Body of pancreas (tissue), 4 donors: Measurements from ENCODE around the gene RFTN1.

ENCODE experiments used
- POLR2A ChIP-seq, 3 donors: fragments of 450-650 bp; IDR thresholded peaks; one replicate each; pipeline ENCODE4 v1.6.1; 2016; ENCODE audit warnings: antibody characterized with exemption in 3 of 3, mild to moderate bottlenecking in 2 of 3
- TF ChIP-seq, protein P1 (sequence below), 7 experiments: fragments of 450-650 bp in 4 of 7; fragments of 200-600 bp in 3 of 7; sonication (generic) in 3 of 7; IDR thresholded peaks; one replicate each; pipeline ENCODE4 v1.5.1; 2016 to 2019; ENCODE audit warnings: antibody characterized with exemption in 7 of 7

DNA sequence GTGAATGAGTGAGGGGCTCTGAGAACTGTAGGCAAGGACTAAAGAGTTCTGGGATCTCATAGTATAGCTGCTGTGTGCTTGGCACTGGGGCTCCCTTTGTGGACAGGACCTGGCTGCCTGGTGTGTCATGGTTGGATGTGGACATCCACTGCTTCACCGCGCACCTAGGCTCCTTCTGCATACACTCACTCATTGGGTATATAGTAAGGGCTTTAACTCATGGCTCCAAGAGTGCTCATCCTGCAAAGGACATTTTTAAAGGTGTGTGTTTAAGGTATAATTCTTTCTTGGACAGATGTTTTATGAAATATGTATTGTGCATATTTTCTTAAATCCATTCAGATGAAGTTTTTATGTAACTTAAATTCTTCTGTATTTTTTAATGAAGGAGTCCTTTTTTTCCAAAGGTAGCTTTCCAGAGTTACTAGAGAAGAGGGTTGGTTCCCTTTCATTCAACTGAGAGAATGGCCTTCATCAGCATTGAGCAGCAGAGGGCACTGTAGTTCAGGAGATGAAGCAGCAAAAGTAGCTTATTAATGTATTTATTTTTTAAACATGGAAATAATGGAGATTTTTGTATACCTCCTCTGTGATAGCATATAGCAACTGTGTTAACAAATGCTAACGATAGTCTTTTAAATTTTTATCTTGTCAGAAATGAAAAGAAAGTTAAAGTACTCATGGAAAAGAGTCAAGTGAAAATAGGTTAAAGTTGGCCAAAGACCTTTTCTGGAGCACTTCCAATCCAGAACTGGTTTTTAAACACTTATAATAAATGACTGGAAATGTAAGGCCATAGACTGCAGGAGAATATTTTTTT is 223.3 kb downstream of the RFTN1 start:
- TF ChIP-seq POLR2A (IDR thresholded peaks at IDR 0.05) = no peak
- TF ChIP-seq, protein P1, sequence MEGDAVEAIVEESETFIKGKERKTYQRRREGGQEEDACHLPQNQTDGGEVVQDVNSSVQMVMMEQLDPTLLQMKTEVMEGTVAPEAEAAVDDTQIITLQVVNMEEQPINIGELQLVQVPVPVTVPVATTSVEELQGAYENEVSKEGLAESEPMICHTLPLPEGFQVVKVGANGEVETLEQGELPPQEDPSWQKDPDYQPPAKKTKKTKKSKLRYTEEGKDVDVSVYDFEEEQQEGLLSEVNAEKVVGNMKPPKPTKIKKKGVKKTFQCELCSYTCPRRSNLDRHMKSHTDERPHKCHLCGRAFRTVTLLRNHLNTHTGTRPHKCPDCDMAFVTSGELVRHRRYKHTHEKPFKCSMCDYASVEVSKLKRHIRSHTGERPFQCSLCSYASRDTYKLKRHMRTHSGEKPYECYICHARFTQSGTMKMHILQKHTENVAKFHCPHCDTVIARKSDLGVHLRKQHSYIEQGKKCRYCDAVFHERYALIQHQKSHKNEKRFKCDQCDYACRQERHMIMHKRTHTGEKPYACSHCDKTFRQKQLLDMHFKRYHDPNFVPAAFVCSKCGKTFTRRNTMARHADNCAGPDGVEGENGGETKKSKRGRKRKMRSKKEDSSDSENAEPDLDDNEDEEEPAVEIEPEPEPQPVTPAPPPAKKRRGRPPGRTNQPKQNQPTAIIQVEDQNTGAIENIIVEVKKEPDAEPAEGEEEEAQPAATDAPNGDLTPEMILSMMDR (IDR thresholded peaks at IDR 0.05) = peak; percentile 17 to 79 (median 62)
